Endodermal cell (in vitro differentiated cells): Measurements from ENCODE around the gene CHST11. TPM values are rescaled to one million over a fixed set of nuclear protein-coding genes. Genes with fewer than 3 reads are reported as not detected.

ENCODE experiments used
- DNase-seq: peaks from one replicate; pipeline ENCODE4 v3.0.0-alpha.2; 2017
- H3K27ac ChIP-seq: 2 replicates; pipeline ENCODE4 v1.5.1; 2013; ENCODE audit warnings: mild to moderate bottlenecking, low read depth, low read length, moderate library complexity
- H3K27me3 ChIP-seq: 2 replicates; pipeline ENCODE4 v1.6.1; 2013; ENCODE audit warnings: mild to moderate bottlenecking, low read length, moderate library complexity; ENCODE audit not compliant: insufficient read depth, control insufficient read depth, poor library complexity, severe bottlenecking
- H3K36me3 ChIP-seq: 2 replicates; pipeline ENCODE4 v1.7.0; 2013; ENCODE audit warnings: mild to moderate bottlenecking, low read length, moderate library complexity; ENCODE audit not compliant: control insufficient read depth, insufficient read depth
- H3K4me1 ChIP-seq: one replicate; pipeline ENCODE4 v1.7.0; 2013; ENCODE audit warnings: low read length; ENCODE audit not compliant: control insufficient read depth, insufficient read depth
- H3K4me3 ChIP-seq: 2 replicates; pipeline ENCODE4 v1.5.1; 2013; ENCODE audit warnings: mild to moderate bottlenecking, low read length, moderate library complexity
- H3K9ac ChIP-seq: 2 replicates; pipeline ENCODE4 v1.6.1; 2013; ENCODE audit warnings: mild to moderate bottlenecking, low read length, moderate library complexity; ENCODE audit not compliant: poor library complexity, severe bottlenecking; ENCODE audit errors: extremely low read depth
- H3K9me3 ChIP-seq: 2 replicates; pipeline ENCODE4 v1.6.1; 2013; ENCODE audit warnings: mild to moderate bottlenecking, low read length, moderate library complexity; ENCODE audit not compliant: control insufficient read depth
- H3K27ac Mint-ChIP-seq: 2 replicates; pipeline ENCODE4 v1.8.0; 2020; ENCODE audit warnings: mixed read lengths
- H3K27me3 Mint-ChIP-seq: 2 replicates; pipeline ENCODE4 v1.8.0; 2021; ENCODE audit warnings: mild to moderate bottlenecking, mixed read lengths; ENCODE audit not compliant: insufficient read depth
- H3K36me3 Mint-ChIP-seq: 2 replicates; pipeline ENCODE4 v1.8.0; 2020; ENCODE audit warnings: low read depth, mixed read lengths
- H3K4me1 Mint-ChIP-seq: 2 replicates; pipeline ENCODE4 v1.8.0; 2020; ENCODE audit warnings: mixed read lengths
- H3K4me3 Mint-ChIP-seq: 2 replicates; pipeline ENCODE4 v1.8.0; 2020; ENCODE audit warnings: mild to moderate bottlenecking, moderate library complexity, mixed read lengths
- H3K9me3 Mint-ChIP-seq: 2 replicates; pipeline ENCODE4 v1.8.0; 2020; ENCODE audit warnings: mild to moderate bottlenecking, mixed read lengths
- WGBS, 2 experiments: methylation state at CpG; one replicate each; pipeline versions ENCODE4 v1.1.5 to v1.1.7; 2013; ENCODE audit warnings: missing lambda C conversion rate in 2 of 2, mixed read lengths in 1 of 2; ENCODE audit not compliant: insufficient coverage in 1 of 2, insufficient read length in 1 of 2; 5-methylcytosine and 5-hydroxymethylcytosine counted together
- total RNA-seq, 2 donors: library from RNA; stranded (reverse); fragmentation: NEBNext Ultra II Directional in 1 of 2; extraction: Animal tissue kit (Norgen Biotek cat#: 25700) in 1 of 2; gene quantifications; 2 replicates in 1 of 2; 3 replicates in 1 of 2; pipeline ENCODE4 v1.2.1, GENCODE V29; 2021
- TF ChIP-seq, protein P1 (sequence below): fragments of 200-600 bp; sonication (generic); conservative IDR thresholded peaks from 2 replicates; pipeline ENCODE4 v1.5.0; 2021; ENCODE audit warnings: antibody characterized with exemption, mild to moderate bottlenecking

The CHST11 gene
- total RNA-seq, 2 donors from 2014 or later = 30.7 to 36.2 TPM

GRCh38 chr12:104650541-104650940 is 193.8 kb downstream of the CHST11 start:
- Histone ChIP-seq H3K27ac (no peak overlapping the region), H3K27me3 (no peaks in the 10 kb centered on the region), H3K9me3 (peaks cover 4% of the 10 kb centered on the region), H3K36me3 (peaks cover 13% of the 10 kb centered on the region), H3K4me1 (no peaks in the 10 kb centered on the region), H3K4me3 (no peak overlapping the region), H3K9ac (no peak overlapping the region)
- no peaks in the 10 kb centered on the region for H3K27me3 Mint-ChIP-seq
- 90% methylated on average over 5 of the region's 5 CpGs for WGBS, 2 experiments
- TF ChIP-seq, protein P1, sequence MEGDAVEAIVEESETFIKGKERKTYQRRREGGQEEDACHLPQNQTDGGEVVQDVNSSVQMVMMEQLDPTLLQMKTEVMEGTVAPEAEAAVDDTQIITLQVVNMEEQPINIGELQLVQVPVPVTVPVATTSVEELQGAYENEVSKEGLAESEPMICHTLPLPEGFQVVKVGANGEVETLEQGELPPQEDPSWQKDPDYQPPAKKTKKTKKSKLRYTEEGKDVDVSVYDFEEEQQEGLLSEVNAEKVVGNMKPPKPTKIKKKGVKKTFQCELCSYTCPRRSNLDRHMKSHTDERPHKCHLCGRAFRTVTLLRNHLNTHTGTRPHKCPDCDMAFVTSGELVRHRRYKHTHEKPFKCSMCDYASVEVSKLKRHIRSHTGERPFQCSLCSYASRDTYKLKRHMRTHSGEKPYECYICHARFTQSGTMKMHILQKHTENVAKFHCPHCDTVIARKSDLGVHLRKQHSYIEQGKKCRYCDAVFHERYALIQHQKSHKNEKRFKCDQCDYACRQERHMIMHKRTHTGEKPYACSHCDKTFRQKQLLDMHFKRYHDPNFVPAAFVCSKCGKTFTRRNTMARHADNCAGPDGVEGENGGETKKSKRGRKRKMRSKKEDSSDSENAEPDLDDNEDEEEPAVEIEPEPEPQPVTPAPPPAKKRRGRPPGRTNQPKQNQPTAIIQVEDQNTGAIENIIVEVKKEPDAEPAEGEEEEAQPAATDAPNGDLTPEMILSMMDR = no peak
- H3K9me3 Mint-ChIP-seq = no peaks in the 10 kb centered on the region
- no peak for DNase-seq
- peaks cover 15% of the 10 kb centered on the region for H3K36me3 Mint-ChIP-seq
- H3K4me1 Mint-ChIP-seq = peaks cover 27% of the 10 kb centered on the region
- H3K27ac Mint-ChIP-seq = peak overlapping the region; percentile 52
- H3K4me3 Mint-ChIP-seq = no peak overlapping the region

DNA sequence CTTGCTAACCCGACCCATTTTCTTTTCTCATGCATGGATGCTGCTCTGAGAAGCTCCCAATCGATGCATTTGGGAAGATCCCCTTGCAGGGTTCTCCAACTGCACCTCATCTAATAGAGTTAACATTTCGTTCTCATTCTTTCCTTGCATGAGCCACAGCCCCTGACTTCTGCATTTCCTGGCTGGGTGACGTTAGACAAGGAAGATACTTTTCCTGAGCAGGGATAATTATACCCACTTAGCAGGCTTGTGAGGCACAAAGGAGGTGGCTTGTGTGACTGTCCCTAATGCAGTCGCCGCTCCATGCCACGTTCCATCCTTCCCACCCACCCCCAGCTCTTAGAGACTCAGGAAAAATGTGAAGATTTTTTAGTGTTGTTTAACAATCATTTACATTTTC is 195.1 kb downstream of the CHST11 start:
- Histone ChIP-seq H3K9ac (no peak overlapping the region), H3K4me1 (peaks cover 5% of the 10 kb centered on the region), H3K27me3 (no peaks in the 10 kb centered on the region), H3K36me3 (peaks cover 11% of the 10 kb centered on the region), H3K27ac (no peak overlapping the region), H3K4me3 (no peak overlapping the region), H3K9me3 (peaks cover 2% of the 10 kb centered on the region)
- Mint-ChIP-seq H3K27me3 (no peaks in the 10 kb centered on the region), H3K9me3 (no peaks in the 10 kb centered on the region), H3K36me3 (peaks cover 3% of the 10 kb centered on the region), H3K27ac (no peak overlapping the region), H3K4me1 (peaks cover 34% of the 10 kb centered on the region), H3K4me3 (no peak overlapping the region)
- WGBS, 2 experiments = 78 to 94% methylated on average over 3 to 6 of the region's 7 CpGs
- no peak for DNase-seq
- TF ChIP-seq, protein P1 = no peak

DNA sequence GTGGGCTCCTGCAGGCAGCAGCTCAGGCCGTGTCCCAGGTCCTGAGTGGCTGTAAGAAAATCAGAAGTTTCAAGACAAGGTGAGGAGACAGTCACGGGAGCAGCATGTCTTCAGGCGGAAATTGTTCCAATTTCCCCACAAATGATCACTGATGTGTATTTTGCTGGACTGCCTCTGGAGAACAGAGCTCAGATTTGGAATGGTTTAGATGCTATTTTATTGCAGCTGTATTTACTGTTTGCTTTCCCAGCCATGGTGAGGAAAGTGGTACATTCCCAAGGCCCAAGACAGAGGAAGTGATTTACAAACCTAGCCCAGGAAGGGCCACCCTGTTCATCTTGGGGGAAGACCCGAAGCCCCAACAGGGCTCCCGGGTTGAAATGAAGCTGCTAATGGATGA is 195.6 kb downstream of the CHST11 start:
- Mint-ChIP-seq H3K4me3 (no peak overlapping the region), H3K27ac (no peak overlapping the region), H3K9me3 (no peaks in the 10 kb centered on the region), H3K36me3 (peaks cover 2% of the 10 kb centered on the region), H3K4me1 (peaks cover 39% of the 10 kb centered on the region), H3K27me3 (no peaks in the 10 kb centered on the region)
- Histone ChIP-seq H3K27ac (no peak overlapping the region), H3K36me3 (peaks cover 8% of the 10 kb centered on the region), H3K9me3 (no peaks in the 10 kb centered on the region), H3K9ac (no peak overlapping the region), H3K27me3 (no peaks in the 10 kb centered on the region), H3K4me1 (peaks cover 5% of the 10 kb centered on the region), H3K4me3 (no peak overlapping the region)
- no peak for DNase-seq
- 92 to 95% methylated on average over 5 of the region's 5 CpGs for WGBS, 2 experiments
- TF ChIP-seq, protein P1 = no peak
